GM23248 (cell line): ENCODE results near the gene ARHGEF3. TPM values are rescaled to one million over a fixed set of nuclear protein-coding genes. Genes with fewer than 3 reads are reported as not detected.

Experiments
- DNase-seq: peaks from one replicate; pipeline ENCODE4 v3.0.0-alpha.2; 2015
- H2AFZ ChIP-seq: fragments of 200-600 bp; sonication (generic); 2 replicates; pipeline ENCODE4 v1.6.1; 2016; ENCODE audit warnings: antibody characterized with exemption
- H3F3A ChIP-seq: fragments of 200-600 bp; sonication (generic); 2 replicates; pipeline ENCODE4 v1.6.1; 2016; ENCODE audit warnings: mild to moderate bottlenecking, antibody characterized with exemption, mixed run types; ENCODE audit not compliant: insufficient read depth
- H3K27ac ChIP-seq: fragments of 200-600 bp; sonication (generic); 2 replicates; pipeline ENCODE4 v1.5.1; 2016; ENCODE audit warnings: mild to moderate bottlenecking
- H3K27me3 ChIP-seq: fragments of 200-600 bp; sonication (generic); replicated peaks from 2 replicates; pipeline ENCODE4 v1.6.1; 2016; ENCODE audit warnings: mild to moderate bottlenecking; ENCODE audit not compliant: insufficient read depth
- H3K36me3 ChIP-seq: fragments of 200-600 bp; sonication (generic); 2 replicates; pipeline ENCODE4 v1.6.1; 2016; ENCODE audit warnings: low read depth, mild to moderate bottlenecking
- H3K4me1 ChIP-seq: fragments of 200-600 bp; sonication (generic); 2 replicates; pipeline ENCODE4 v1.6.1; 2016; ENCODE audit warnings: mild to moderate bottlenecking; ENCODE audit not compliant: insufficient read depth
- H3K4me2 ChIP-seq: fragments of 200-600 bp; sonication (generic); one replicate; pipeline ENCODE4 v1.6.1; 2016; ENCODE audit warnings: mild to moderate bottlenecking; ENCODE audit not compliant: unreplicated experiment
- H3K4me3 ChIP-seq: fragments of 200-600 bp; sonication (generic); 2 replicates; pipeline ENCODE4 v1.5.1; 2016; ENCODE audit warnings: mild to moderate bottlenecking
- H3K79me2 ChIP-seq: fragments of 200-600 bp; sonication (generic); 2 replicates; pipeline ENCODE4 v1.6.1; 2016; ENCODE audit warnings: mild to moderate bottlenecking; ENCODE audit not compliant: insufficient read depth
- H3K9ac ChIP-seq: fragments of 200-600 bp; sonication (generic); 2 replicates; pipeline ENCODE4 v1.6.1; 2016; ENCODE audit warnings: mild to moderate bottlenecking
- H3K9me2 ChIP-seq: fragments of 200-600 bp; sonication (generic); 2 replicates; pipeline ENCODE4 v1.6.1; 2016; ENCODE audit warnings: mixed run types, mild to moderate bottlenecking, moderate library complexity; ENCODE audit not compliant: insufficient read depth
- H3K9me3 ChIP-seq: fragments of 200-600 bp; sonication (generic); one replicate; pipeline ENCODE4 v1.6.1; 2017; ENCODE audit warnings: low read depth
- H4K20me1 ChIP-seq: fragments of 200-600 bp; sonication (generic); 2 replicates; pipeline ENCODE4 v1.6.0; 2016; ENCODE audit not compliant: insufficient read depth
- EZH2 ChIP-seq: fragments of 200-600 bp; sonication (generic); IDR thresholded peaks from 2 replicates; pipeline ENCODE4 v1.6.1; 2018; ENCODE audit warnings: antibody characterized with exemption, mild to moderate bottlenecking; ENCODE audit not compliant: insufficient read depth, poor library complexity, severe bottlenecking
- EZH2phosphoT487 ChIP-seq: fragments of 200-600 bp; sonication (generic); IDR thresholded peaks from 2 replicates; pipeline ENCODE4 v1.6.1; 2018; ENCODE audit warnings: antibody characterized with exemption, moderate library complexity, mild to moderate bottlenecking, low read depth; ENCODE audit not compliant: insufficient read depth
- WGBS, 2 experiments: methylation state at CpG; one replicate each; pipeline ENCODE4 v1.1.6; 2015 to 2017; ENCODE audit warnings: low lambda C conversion rate in 2 of 2, low coverage in 1 of 2; ENCODE audit errors: missing lambda C conversion rate in 2 of 2; 5-methylcytosine and 5-hydroxymethylcytosine counted together
- in situ Hi-C: fragments of 300-500 bp; cut with MboI; formaldehyde crosslinking; loops from 2 replicates; pipeline ENCODE4 v1.15.0; 2020
- polyA plus RNA-seq: library from polyadenylated mRNA; unstranded; fragments of >200 nt; fragmentation: Nextera tagmentation; extraction: Ambion mirVana; gene quantifications from 2 replicates; pipeline ENCODE4 v1.2.1, GENCODE V29; 2016
- total RNA-seq: library from RNA; depleted of rRNA; stranded (reverse); fragments of >200 nt; shearing (Covaris generic); gene quantifications from 2 replicates; pipeline ENCODE4 v1.2.3, GENCODE V29; 2014

Gene ARHGEF3
- total and polyA plus RNA-seq, 2 experiments from 2014 or later = 1.1 to 3.0 TPM

DNA sequence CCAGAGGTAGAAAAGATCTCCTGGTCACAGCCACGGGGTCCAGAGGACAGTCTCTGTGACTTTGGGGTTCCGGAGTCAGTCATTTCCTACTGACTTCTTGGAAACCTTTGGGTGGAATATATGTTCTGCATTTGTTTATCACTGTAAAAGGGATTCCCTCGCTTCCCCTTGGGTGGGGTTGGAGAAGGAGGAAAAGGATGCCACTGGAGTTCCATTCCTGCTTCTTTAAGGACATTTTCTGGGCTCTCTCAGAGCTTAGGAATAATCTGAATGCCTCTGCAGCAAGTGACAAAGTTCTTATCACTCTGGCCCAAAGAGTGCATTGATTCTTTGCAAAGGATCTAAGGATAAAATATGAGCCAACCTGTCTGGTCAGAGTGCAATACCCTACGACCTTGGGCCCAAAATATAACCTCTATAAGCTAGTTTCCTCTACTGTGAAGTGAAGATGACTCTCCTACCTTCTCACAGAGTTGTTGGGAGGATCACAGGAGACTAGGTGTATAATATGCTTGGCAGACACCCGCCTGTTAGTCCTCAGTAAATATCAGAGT is 17.2 kb downstream of the ARHGEF3 start:
- peak overlapping the region; percentile 76; the same call in 1 of the 2 replicates for H2AFZ ChIP-seq
- in situ Hi-C loops = no loop called here
- no peaks in the 10 kb centered on the region for H3K9me3 ChIP-seq
- H3K9me2 ChIP-seq = no peaks in the 10 kb centered on the region; the same call in 1 of the 2 replicates
- H3K36me3 ChIP-seq = no peaks in the 10 kb centered on the region
- no peak overlapping the region for H3K4me3 ChIP-seq
- H3K4me1 ChIP-seq = peaks cover 14% of the 10 kb centered on the region
- no peak for DNase-seq
- no peak overlapping the region for H3K9ac ChIP-seq
- H3F3A ChIP-seq = peaks cover 14% of the 10 kb centered on the region
- 90 to 91% methylated on average over 5 of the region's 5 CpGs for WGBS, 2 experiments
- H4K20me1 ChIP-seq = no peaks in the 10 kb centered on the region
- no peak for TF ChIP-seq EZH2
- TF ChIP-seq EZH2phosphoT487 = no peak
- peak overlapping the region; percentile 51 for H3K27ac ChIP-seq
- no peaks in the 10 kb centered on the region for H3K79me2 ChIP-seq
- no peak overlapping the region for H3K4me2 ChIP-seq
- H3K27me3 ChIP-seq = no peaks in the 10 kb centered on the region

DNA sequence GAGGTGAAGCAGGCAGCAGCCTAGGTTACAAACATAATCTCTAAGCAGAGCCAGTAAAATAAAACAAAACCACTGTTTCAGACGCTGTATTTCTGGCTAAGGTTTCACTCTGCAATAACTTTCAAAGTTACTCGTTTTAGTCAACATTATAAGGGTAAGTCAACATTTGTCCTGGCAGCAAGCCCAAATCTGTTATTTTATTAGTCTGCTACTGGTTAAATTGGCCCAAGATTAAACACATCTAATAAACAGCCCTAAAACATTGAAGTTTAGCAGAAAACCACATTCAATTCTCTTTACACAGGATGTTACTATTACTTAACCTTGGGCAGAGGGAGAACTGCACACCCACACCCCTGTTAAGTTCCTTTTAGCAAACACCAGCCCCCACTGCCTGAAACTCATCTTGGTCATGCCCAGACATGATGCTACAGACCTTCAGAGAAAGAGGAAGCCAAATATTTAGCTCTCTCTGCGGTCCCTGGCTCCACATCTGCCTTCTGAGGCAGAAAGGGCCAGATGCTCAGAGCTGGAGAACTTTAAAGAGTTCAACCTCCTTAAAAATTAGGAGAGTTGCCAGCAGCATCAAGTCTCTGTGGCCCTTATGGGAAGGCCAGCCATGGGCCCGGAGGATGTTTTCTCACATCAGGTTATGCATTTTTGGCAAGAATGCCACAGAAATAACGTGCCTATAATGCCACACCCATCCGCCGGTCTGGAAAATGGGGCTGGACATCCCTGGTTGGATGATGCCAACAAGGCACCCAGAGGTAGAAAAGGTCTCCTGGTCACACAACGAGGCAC is 17.9 kb downstream of the ARHGEF3 start:
- no peaks in the 10 kb centered on the region for H3K27me3 ChIP-seq
- 43 to 45% methylated on average over 8 of the region's 8 CpGs for WGBS, 2 experiments
- no peaks in the 10 kb centered on the region for H3K9me3 ChIP-seq
- no peaks in the 10 kb centered on the region; the same call in 1 of the 2 replicates for H3K9me2 ChIP-seq
- peak overlapping the region; percentile 19; the same call in 1 of the 2 replicates for H3K9ac ChIP-seq
- TF ChIP-seq EZH2 (no peak), EZH2phosphoT487 (no peak)
- H3K4me2 ChIP-seq = peak overlapping the region; percentile 52
- no peaks in the 10 kb centered on the region for H3K36me3 ChIP-seq
- in situ Hi-C loops = no loop called here
- H3K4me3 ChIP-seq = 0 out of 2 replicates have a peak overlapping the region, but pooled peaks have one; percentile 10
- peaks cover 14% of the 10 kb centered on the region for H3K4me1 ChIP-seq
- peak; percentile 73 for DNase-seq
- H3K79me2 ChIP-seq = no peaks in the 10 kb centered on the region
- no peaks in the 10 kb centered on the region for H4K20me1 ChIP-seq
- peak overlapping the region; percentile 76 for H2AFZ ChIP-seq
- peak overlapping the region; percentile 51 for H3K27ac ChIP-seq
- H3F3A ChIP-seq = peaks cover 14% of the 10 kb centered on the region

DNA sequence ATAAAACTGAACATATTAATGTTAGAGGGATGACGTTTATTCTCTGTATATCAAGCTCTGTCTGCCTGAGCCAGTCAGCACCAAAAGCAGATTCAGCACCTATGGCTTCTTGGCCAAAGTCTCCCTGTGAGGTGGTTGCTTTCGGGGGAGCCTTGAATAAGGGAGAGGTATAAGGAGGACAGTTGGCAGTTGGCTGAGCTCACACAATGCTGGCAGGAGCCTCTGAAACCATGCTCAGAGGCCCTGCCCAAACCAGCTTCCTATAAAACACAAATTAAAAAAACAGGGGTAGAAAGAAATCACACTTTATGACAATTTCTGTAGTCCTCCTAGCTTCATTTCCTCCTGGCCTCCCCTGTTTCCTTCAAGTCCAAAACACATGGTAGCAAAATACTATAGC is 18.8 kb downstream of the ARHGEF3 start:
- no peaks in the 10 kb centered on the region for H3K27me3 ChIP-seq
- H2AFZ ChIP-seq = 0 out of 2 replicates have a peak overlapping the region, but pooled peaks have one; percentile 76
- H3K4me1 ChIP-seq = peaks cover 14% of the 10 kb centered on the region
- H3K36me3 ChIP-seq = no peaks in the 10 kb centered on the region
- no peak for DNase-seq
- H3K4me2 ChIP-seq = no peak overlapping the region
- H4K20me1 ChIP-seq = no peaks in the 10 kb centered on the region
- H3K4me3 ChIP-seq = no peak overlapping the region
- H3K9ac ChIP-seq = no peak overlapping the region
- H3F3A ChIP-seq = peaks cover 14% of the 10 kb centered on the region
- 94 to 95% methylated on average over 2 of the region's 2 CpGs for WGBS, 2 experiments
- in situ Hi-C loops = no loop called here
- H3K27ac ChIP-seq = no peak overlapping the region
- no peak for TF ChIP-seq EZH2
- TF ChIP-seq EZH2phosphoT487 = no peak
- no peaks in the 10 kb centered on the region for H3K9me3 ChIP-seq
- no peaks in the 10 kb centered on the region for H3K79me2 ChIP-seq
- H3K9me2 ChIP-seq = no peaks in the 10 kb centered on the region; the same call in 1 of the 2 replicates

DNA sequence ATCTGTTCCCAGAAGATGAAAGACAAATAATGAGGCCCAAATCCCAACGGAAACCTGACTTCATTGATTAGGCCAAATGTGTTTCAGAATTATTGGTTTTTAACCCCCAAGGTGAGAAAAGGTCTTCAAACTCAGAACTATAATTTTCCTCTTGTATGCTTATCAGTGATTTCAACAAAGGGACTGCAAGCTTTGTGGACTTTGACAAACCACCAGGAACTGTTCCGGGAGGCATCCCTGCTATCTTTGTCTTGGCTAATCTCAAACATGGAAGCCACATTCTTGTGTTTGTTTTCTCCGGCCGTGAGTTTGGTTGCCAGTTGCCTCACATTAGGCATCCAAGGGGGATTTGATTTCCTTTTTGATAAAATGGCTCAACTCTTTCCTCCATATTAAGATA is 19.5 kb downstream of the ARHGEF3 start:
- H3K4me1 ChIP-seq = peaks cover 14% of the 10 kb centered on the region
- H2AFZ ChIP-seq = no peak overlapping the region
- DNase-seq = no peak
- no peak overlapping the region for H3K4me3 ChIP-seq
- no peaks in the 10 kb centered on the region for H4K20me1 ChIP-seq
- peaks cover 14% of the 10 kb centered on the region for H3F3A ChIP-seq
- no peaks in the 10 kb centered on the region for H3K9me3 ChIP-seq
- no peak overlapping the region for H3K4me2 ChIP-seq
- H3K36me3 ChIP-seq = no peaks in the 10 kb centered on the region
- TF ChIP-seq EZH2phosphoT487 (no peak), EZH2 (no peak)
- no peaks in the 10 kb centered on the region for H3K79me2 ChIP-seq
- in situ Hi-C loops = no loop called here
- H3K9me2 ChIP-seq = no peaks in the 10 kb centered on the region; the same call in 1 of the 2 replicates
- H3K27ac ChIP-seq = no peak overlapping the region
- H3K9ac ChIP-seq = no peak overlapping the region
- 93 to 98% methylated on average over 4 of the region's 4 CpGs for WGBS, 2 experiments
- H3K27me3 ChIP-seq = no peaks in the 10 kb centered on the region
